GM21825 (cell line): ENCODE results near the gene DDX54.

Source experiments
- ATAC-seq: cut with Tn5 transposase; IDR thresholded peaks from one replicate; pipeline ENCODE4 v1.9.1; 2021; ENCODE audit warnings: mild to moderate bottlenecking, moderate library complexity; ENCODE audit not compliant: unreplicated experiment

Gene DDX54

DNA sequence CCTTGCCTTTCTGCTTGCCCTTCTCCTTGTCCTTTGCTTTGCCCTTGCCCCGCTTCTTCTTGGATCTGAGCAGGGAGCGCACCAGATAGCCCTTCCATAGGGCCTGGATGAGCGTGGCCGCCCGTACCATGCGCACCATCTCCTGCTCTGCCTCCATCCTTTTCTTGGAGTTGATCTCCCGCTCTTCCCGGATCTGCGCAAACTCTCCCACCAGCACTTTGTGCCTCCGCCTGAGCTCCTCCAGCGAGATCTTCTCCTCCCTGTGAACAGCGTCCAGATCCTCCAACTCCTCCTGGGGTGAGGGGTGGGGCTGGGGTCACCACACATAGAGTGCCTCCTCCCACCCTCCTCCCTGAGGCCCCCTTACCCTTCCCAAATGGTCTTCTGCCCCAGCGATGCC lies 10.3 kb upstream of the DDX54 start:
- ATAC-seq: no peak

DNA sequence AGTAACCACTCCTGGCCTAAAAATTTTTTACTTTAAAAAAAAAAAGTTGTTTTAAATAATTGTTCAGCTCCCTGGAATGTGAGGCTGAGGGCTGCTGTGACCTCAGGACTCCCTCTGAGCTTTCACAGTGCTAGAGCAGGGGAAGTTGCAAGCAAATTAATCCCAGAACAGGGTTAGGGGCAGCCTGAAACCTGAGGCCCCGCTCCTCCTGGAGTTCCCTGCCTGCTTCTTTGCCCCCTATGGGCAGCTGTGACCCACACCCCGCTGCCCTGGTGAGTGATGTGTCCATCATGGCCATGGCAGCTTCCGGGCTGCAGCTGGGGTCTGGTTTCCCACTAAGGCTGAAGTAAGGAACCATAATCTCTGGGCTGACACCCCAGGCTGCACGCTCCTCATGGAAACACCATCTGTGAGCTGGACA lies 9.7 kb upstream of the DDX54 start:
- ATAC-seq: no peak

DNA sequence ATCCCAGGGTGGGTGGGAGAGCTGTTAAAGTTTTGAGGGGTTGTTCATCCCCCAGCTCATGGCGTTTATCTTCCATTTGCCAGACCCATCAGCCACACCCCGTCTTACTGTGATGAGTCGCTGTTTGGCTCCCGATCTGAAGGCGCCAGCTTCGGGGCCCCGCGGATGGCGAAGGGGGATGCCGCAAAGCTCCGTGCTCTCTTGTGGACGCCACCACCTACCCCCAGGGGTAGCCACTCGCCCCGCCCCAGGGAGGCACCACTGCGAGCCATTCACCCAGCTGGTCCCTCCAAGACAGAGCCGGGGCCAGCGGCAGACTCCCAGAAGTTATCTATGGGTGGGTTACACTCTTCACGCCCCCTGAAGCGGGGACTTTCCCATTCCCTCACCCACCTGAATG lies 5.9 kb upstream of the DDX54 start:
- ATAC-seq: no peak

DNA sequence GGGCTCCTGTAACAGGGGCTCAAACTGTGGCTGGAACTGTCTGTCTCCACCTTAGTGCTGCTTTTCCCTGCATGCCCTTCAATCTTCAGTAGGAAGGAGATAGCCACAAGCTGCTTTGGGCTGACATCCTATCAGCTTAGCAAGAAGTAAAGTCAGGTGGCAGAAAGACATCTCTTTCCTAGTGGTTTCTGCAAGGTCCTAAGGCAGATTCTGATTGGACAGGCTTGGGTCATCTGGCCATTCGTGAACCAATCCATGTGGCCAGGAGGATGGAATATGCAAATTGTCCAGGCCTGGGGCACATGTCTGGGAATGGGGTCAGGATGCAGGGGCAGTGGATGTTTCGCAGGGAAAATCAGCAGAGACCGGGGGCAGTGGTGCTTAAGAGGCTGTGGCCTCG lies 5.5 kb upstream of the DDX54 start:
- no peak for ATAC-seq

DNA sequence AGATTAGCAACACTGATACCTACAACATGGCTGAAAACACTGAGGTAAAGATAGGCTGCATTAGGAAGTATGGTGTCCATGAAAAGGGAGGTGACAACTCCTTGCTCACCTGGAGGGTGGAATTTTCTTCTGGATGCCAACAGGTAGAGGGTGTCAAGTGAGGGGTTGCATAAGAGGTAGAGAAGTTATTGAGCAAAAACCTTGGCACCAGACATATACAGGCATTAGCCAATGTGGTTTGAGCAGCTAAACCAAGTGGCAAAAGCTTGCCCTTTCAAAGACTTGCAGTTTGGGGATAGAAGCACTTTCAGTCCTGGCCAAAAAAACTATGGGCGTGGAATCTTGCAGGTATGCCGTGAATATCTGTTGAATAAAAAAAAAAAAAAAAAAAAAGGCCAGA lies 4.1 kb upstream of the DDX54 start:
- ATAC-seq: no peak

DNA sequence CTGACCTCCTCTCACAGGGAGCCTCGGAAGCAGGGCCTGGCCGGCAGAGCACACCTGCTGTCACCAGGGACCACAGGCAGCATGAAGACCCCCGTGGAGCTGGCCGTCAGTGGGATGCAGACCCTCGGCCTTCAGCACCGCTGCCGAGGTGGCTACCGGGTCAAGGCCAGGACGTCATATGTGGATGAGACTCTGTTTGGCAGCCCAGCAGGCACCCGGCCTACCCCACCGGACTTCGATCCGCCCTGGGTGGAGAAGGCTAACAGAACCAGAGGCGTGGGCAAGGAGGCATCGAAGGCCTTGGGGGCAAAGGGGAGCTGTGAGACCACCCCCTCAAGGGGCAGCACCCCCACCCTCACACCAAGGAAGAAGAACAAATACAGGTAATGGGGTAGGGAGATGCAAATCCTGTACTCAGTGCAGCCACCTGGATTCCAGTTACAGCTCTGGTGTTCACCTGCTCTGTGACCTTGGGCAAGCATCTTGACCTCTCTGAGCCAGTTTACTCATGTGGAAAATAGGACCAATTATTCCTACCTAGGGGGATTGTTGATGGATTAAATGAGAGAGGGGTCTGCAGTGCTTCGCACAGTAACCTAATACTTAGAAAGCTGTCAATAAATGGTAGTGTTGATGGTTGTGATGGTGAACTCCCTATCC lies 1.5 kb upstream of the DDX54 start:
- no peak for ATAC-seq

DNA sequence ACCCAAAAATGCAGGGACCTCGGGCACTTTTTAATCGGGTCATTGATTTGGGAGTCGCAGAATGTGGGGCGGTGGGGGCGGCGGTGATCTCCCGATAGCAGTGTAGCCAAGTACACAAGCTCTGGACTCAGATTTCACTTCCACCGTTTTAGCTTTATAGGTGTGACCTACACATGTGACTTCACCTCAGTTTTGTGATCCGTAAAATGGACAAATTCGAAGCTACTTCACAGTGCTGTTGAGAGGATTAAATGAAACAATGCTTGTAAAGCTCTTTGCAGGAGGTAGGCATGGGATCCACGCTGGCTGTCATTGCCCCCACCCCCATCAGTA lies 721 bp upstream of the DDX54 start:
- ATAC-seq: no peak

DNA sequence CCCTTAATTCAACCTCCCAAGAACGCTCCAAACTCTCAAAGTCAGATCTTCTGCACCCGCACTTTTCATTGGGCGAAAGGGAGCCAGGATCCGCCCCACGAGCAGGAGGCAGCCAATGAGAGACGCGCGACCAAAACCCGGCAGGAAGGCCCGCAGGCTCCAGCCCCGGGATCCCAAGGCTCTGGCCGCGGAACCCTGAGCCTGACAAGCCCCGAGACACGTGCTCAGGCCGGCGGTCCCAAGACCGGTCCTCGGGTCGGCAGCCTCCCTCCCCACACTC lies 438 bp downstream of the DDX54 start:
- peak; percentile 78 for ATAC-seq

DNA sequence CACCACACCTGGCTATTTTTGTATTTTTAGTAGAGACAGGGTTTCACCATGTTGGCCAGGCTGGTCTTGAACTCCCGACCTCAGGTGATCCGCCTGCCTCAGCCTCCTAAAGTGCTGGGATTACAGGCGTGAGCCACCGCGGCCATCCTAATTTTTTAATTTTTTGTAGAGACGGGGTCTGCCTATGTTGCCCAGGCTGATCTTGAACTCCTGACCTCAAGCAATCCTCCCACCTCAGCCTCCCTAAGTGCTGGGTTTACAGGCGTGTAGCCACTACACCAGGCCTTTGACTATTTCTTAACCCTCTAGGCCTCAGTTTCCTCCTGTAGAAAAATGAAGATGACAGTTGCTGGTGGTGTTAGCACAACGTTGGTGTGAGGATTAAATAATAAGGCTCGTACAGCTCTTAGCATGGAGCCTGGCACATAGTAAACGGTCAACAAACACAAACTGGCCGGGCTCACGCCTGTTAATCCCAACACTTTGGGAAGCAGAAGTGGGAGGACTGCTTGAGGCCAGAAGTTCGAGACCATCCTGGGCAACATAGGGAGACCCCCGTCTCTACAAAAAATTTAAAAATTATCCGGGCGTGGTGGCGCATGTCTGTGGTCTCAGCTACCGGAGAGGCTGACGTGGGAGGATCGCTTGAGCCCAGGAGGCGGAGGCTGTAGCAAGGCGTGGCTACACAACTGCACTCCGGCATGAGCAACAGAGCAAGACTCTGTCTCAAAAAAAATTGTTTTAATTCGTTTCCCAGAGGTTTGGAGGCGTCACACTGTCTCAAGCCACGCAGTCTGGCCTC lies 979 bp downstream of the DDX54 start:
- peak; percentile 40 for ATAC-seq

DNA sequence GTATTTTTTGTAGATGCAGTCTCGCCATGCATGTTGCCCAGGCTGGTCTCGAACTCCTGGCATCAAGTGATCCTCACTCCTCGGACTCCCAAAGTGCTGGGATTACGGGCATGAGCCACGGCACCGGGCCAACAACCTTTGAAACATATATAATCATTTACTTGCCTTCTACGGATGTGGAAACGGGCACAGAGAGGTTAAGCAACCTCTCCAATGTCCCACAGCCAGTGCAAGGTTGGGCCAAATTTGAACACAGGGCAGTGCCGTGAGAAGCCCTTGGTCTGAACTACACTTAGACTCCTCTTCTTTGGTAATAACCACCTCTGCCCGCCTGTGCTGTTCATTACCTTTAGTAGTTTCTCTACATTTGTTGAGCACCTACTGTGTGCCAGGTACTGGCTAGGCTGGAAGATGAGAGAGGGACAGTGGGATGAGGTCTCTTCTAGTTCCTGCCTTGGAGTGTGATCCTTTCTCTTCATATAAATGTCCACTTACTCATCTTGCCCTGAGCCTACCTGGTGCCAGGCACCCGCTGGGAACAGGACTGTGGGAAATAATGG lies 2.2 kb downstream of the DDX54 start:
- no peak for ATAC-seq

DNA sequence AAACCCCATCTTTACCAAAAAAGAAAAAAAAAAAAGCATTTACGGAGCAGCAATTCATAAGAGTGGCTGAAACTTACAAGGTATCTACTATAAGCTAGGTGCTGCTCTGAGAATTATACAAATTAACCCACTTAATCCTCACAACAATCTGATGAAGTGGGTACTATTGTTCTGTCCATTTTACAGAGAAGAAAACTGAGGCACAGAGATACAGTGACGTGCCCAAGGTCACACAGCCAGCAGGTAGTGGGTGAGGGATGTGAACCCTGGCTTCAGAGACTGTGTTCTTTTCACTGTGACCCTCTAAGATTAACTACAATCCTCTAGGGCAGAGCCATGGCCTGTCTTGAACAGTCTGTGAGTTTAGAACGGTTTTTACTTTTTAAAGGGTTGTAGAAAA lies 3.3 kb downstream of the DDX54 start:
- no peak for ATAC-seq

DNA sequence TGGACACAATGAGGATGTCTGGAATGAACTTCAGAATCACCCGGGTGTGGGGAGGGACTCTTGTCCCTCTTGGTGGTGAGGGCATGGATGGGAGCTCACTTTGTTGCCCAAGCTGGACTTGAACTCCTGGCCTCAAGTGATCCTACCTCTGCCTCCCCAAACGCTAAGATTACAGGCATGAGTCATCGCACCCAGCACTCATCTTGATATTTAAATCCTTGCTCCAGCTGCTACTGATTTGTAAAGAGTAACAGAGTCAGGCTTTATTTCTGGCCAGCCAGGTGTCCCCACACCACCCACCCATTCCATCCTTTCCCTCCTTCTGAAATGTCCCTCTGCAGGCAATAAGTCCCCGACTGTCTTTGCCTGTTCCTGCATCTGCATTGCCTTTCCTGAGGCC lies 4.9 kb downstream of the DDX54 start:
- ATAC-seq: no peak

DNA sequence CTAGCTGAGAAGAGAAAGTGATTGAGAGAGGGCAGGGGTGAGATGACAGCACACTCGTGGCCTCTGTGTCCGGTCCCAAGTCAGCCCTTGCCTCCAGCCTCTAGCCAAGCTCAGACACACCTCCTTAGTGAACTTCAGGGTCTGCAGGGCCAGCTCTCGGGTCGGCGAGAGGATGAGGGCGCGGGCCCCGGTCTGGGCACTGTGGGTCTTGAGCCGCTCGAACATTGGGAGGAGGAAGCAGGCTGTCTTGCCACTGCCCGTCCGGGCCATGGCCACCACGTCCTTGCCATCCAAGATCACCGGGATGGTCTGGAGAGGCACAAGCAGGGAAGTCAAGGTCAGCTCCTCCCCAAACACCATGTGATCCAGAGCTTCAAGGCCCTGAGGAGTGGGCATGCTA lies 6.3 kb downstream of the DDX54 start:
- ATAC-seq: no peak

DNA sequence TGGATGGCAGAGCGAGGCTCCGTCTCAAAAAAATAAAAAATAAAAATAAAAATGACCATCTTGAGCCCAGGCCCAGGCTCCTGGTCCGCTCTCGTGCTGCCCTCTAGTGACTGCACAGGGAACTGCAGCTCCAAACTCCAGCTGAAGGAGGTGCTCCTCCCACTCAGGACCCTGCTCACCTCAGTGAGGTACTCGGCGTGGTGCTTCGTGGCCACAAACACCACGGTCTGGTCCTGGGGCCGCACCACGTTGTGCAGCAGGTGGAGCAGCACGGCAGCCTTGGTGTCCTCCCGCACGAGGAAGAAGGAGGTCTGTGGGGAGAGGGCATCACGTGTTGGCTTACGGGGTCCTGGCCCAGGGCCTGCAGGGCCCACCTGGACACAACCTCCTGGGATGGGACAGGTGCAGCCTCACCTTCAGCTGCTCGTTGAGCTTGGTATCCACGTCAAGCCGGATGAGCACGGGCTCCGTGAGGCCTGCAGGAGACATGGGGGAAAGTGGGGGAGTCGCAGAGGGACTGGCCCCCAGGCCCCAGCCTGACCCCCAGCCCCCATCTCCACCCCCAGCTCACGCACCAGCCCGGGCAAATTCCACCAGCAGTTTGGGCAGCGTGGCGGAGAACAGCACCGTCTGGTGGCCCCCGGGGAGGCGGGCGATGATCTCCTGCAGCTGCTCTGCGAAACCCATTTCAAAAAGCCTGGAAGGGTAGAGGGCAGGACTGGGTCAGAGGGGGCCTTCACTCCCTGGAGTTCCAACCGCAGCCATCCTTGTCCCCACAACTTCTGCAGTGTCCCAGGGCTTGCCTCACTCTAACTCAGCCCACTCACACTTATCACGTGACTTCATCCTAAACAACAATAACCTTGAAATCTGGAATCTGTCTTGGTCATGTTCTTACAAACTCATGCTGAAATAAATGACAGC lies 10.6 kb downstream of the DDX54 start:
- ATAC-seq: peak; percentile 48

DNA sequence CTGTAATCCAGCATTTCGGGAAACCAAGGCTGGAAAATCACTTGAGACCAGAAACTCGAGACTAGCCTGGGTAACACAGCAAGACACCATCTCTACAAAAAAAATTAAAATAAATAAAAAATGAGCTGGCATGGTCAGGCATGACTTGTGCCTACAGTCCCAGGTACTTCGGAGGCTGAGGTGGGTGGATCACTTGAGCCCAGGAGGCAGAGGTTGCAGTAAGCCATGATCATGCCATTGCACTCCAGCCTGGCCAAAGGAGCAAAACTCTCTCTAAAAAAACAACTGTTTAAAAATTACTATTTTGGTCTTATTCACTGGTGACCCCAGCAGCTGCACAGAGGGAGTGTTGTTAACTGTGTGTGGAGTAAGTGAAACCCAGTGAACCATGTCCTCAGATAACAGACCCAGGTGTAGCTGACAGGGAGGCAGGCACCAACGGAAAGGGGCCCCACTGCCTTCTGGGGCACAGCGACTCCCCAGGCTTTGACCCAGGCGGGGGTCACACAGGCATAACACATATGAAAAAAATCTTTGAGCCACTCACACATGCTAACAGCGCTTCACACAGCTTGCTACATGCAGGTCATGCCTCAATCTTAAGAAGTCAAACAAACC lies 12.1 kb downstream of the DDX54 start:
- peak; percentile 64 for ATAC-seq

DNA sequence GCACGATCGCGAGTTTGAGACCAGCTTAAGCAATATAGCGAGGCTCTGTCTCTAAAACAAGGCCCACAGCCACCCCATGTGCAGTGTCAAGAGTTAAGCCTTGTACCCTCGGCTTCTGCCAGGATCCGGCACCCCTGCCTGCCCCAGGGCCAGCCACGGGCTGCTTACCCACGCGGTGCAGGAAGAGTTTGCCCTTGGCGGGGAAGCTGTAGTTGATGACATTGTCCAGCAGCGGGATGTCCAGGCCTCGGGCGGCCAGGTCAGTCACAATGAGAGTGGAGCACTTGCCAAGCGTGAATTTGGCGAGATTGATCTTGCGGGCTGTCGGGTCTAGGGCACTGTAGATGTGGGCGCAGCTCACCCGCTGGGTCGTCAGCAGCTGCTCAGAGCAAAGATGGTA lies 13.1 kb downstream of the DDX54 start:
- no peak for ATAC-seq

DNA sequence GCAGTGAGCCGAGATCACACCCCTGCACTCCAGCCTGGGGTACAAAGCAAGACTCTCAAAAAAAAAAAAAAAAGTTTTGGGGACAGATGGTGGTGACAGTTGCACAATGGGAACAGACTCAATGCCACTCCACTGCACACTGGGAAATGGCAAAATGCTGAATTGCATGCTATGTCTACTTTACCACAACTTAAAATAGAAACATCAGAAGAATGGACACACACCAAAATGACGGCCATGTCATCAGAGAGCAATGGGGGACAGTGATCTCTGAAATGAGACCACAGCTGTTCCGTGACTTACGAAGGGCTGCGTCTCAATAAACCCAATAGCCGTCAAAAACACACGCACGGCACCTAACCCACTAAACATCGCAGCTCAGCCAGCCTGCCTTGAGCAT lies 13.7 kb downstream of the DDX54 start:
- no peak for ATAC-seq

DNA sequence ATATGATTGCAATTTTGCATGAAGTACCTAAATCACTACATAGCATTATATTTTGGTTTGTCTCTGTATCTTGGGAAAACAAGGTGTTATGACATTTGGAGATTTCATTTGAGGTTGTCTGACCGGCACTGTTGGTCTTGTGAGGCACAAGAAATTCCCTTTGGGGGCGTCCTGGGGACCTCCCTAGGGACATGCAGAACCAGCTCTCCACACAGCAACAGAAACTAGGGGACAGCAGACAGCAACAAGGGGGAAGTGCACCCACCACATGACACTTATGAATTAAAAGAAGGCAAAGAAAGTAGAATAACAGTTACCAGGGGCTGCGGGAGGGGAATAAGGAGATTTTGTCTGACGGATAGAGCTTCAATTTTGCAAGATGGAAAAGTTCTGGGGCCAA lies 14.4 kb downstream of the DDX54 start:
- ATAC-seq: no peak

DNA sequence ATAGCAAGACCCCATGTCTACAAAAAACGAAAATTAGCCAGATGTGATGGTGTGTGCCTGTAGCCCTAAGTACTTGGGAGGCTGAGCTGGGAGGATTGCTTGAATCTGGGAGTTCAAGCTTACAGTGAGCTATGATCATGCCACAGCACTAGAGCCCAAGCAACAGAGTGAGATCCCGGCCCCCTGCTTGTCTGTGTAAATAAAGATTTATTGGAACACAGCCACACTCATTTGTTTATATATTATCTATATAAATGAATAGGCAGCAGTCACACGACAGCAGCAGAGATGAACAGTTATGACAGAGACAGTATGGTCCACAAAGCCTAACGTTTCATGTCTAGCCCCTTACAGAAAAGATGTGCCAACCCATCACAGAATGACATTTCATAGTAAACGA lies 14.8 kb downstream of the DDX54 start:
- no peak for ATAC-seq

DNA sequence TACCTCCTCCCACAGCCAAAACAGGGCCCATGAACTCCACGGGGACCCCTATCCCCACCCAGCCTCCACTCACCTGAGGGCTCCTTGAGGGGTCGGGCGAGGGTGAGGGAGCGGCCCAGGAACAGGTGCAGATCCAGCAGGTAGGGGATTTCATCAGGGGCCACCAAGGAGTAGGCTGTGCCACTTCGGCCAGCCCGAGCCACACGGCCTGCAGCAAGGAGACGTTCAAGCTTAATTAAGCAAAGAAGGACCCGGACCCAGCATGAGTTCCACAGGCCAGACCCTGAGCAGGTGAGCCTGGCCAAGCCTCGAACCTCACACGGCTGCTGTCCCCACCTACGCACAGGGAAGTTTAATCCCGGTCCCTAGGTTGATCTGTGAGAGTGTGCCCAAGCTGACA lies 15.6 kb downstream of the DDX54 start:
- ATAC-seq: no peak

DNA sequence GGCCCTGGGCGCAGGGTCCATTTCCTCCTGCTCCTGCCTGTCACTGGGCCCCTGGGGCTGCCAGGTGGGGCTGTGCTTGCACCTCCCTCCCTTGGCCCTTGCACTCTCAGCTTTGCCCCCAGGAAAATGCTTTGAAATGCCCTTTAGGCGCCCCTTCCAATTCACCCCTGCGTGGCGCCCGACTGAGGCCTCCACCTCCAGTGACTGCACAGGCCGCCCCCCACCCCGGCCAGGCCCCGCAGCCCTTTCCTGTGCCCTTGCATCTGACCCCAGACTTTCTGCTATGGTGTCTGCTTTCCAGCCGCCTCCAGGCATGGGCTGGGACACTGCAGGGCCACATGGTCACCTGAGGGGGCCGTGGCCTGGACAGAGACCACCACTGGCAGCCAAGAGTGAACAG lies 17.4 kb downstream of the DDX54 start:
- no peak for ATAC-seq
